Uterus (tissue), 2 donors: ENCODE measurements around the gene ARHGEF2.

Experiments
- POLR2A ChIP-seq, 2 donors: fragments of 450-650 bp; IDR thresholded peaks; one replicate each; pipeline ENCODE4 v1.6.1; 2016; ENCODE audit warnings: antibody characterized with exemption in 2 of 2, mild to moderate bottlenecking in 1 of 2, moderate library complexity in 1 of 2
- TF ChIP-seq, protein P1 (sequence below), 4 experiments: fragments of 200-600 bp in 2 of 4; fragments of 450-650 bp in 2 of 4; sonication (generic) in 2 of 4; IDR thresholded peaks; one replicate each; pipeline ENCODE4 v1.5.1; 2016 to 2019; ENCODE audit warnings: antibody characterized with exemption in 4 of 4, mild to moderate bottlenecking in 2 of 4, moderate library complexity in 1 of 4

DNA sequence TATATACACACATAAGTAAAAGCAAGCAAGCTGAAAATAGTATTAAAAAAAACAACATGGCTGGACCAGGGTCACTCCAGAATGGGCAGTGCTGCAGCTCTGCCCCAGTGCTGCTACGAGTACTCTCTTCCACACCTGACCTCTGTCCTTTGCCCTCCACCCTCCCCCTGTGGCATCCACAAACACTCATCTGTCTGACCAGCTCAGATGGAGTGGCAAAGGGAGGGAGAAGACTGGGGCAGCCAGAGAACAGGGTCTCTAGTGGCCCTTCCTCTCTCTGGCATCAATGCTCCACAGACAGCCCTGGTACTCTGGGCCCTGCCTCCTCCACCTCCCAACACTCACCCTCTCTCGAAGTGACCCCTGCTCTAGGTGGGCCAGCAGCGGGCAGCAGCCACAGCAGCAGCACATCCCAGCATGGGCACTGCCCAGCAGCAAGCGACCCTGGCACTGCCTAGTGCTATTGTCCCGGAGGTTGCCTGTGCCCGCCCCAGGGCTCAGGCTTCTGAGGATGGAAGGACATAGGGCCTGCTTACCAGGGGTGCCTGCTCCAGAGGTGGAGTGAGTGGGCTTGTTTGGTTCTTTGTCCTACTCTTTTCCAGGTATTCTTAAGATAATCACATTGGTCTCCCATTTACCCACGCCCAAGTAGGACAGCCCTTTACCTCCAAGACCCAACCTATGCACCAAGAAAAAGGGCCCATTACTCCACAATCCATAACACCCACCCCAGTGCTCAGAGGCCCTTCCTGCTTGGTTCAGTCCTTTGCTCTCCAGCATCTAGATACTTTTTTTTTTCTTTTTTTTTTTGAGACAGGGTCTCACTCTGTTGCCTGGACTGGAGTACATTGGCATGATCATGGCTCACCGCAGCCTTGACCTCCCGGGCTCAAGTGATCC, 6.2 kb downstream of the ARHGEF2 start:
- TF ChIP-seq, protein P1, sequence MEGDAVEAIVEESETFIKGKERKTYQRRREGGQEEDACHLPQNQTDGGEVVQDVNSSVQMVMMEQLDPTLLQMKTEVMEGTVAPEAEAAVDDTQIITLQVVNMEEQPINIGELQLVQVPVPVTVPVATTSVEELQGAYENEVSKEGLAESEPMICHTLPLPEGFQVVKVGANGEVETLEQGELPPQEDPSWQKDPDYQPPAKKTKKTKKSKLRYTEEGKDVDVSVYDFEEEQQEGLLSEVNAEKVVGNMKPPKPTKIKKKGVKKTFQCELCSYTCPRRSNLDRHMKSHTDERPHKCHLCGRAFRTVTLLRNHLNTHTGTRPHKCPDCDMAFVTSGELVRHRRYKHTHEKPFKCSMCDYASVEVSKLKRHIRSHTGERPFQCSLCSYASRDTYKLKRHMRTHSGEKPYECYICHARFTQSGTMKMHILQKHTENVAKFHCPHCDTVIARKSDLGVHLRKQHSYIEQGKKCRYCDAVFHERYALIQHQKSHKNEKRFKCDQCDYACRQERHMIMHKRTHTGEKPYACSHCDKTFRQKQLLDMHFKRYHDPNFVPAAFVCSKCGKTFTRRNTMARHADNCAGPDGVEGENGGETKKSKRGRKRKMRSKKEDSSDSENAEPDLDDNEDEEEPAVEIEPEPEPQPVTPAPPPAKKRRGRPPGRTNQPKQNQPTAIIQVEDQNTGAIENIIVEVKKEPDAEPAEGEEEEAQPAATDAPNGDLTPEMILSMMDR (IDR thresholded peaks at IDR 0.05): no peak
- TF ChIP-seq POLR2A (IDR thresholded peaks at IDR 0.05): no peak
